ENCODE data around the gene POC1A. TPM values are rescaled to one million over a fixed set of nuclear protein-coding genes. Genes with fewer than 3 reads are reported as not detected.

POC1A gene
- total and polyA plus RNA-seq, 2 of the 8 experiments (the other 6 are each of a cell fraction or from before 2014, with no cell fraction given), result 35.7 to 39.2 TPM

- CTCF ChIA-PET (ENCODE audit: partially characterized antibody), result interaction anchor here (0.6 to 6.0 kb wide), 39 partner anchors 9 to 1232 kb away, joined by 3 to 132 read pairs (median 6); partner anchors contain the start of gene DUSP7
- Histone ChIP-seq H3K56ac (replicated peaks; ENCODE audit: insufficient read length, low read depth, low read length) (no peak overlapping the region), H3K23me2 (ENCODE audit: low read depth, low read length) (no peaks in the 10 kb centered on the region), H3K23ac (ENCODE audit: insufficient read length) (no peak overlapping the region), H3K9ac (replicated peaks in 1 of 4; ENCODE audit: extremely low read depth in 1 of 4, low read depth in 3 of 4, low read length in 3 of 4) (no peak overlapping the region), H3K4me1 (replicated peaks in 1 of 4; ENCODE audit: control insufficient read depth in 3 of 4, insufficient read depth in 4 of 4, low read length in 3 of 4) (no peaks in the 10 kb centered on the region), H2AFZ (ENCODE audit: low read length) (no peak overlapping the region), H4K20me1 (replicated peaks in 1 of 2; ENCODE audit: control insufficient read depth in 1 of 2, insufficient read depth in 2 of 2, low read length in 2 of 2) (peaks cover 0 to 4% of the 10 kb centered on the region in 2 experiments), H3K27ac (ENCODE audit: low read depth, low read length) (no peak overlapping the region), H2AK5ac (ENCODE audit: low read depth, low read length) (no peak overlapping the region), H3K27me3 (replicated peaks in 1 of 4; ENCODE audit: control insufficient read depth in 3 of 4, extremely low read depth in 1 of 4, insufficient read depth in 3 of 4, low read length in 3 of 4) (no peaks in the 10 kb centered on the region), H4K91ac (replicated peaks; ENCODE audit: insufficient read length, low read length) (no peak overlapping the region), H3K4ac (replicated peaks; ENCODE audit: insufficient read length, low read depth, low read length) (no peak overlapping the region), H3K18ac (ENCODE audit: extremely low read depth, low read length) (no peak overlapping the region), H3K79me2 (ENCODE audit: control insufficient read depth in 1 of 2, insufficient read depth in 2 of 2, low read length in 2 of 2) (no peaks in the 10 kb centered on the region), H2BK5ac (ENCODE audit: low read depth, low read length) (no peak overlapping the region), H3K14ac (ENCODE audit: insufficient read length) (no peak overlapping the region), H3K4me3 (ENCODE audit: extremely low read depth in 1 of 4, insufficient read depth in 2 of 4, low read depth in 3 of 4, low read length in 4 of 4) (no peak overlapping the region), H2BK20ac (ENCODE audit: low read length) (no peak overlapping the region), H3K79me1 (ENCODE audit: low read depth, low read length) (no peaks in the 10 kb centered on the region; the same call in 1 of the 2 replicates), H4K5ac (ENCODE audit: insufficient read length, low read depth, low read length) (no peak overlapping the region), H3K4me2 (ENCODE audit: insufficient read depth in 1 of 2, low read depth in 2 of 2, low read length in 2 of 2) (no peak overlapping the region), H4K8ac (ENCODE audit: extremely low read depth, insufficient read depth, low read length) (no peak overlapping the region), H2BK15ac (ENCODE audit: low read length) (no peak overlapping the region), H3K36me3 (ENCODE audit: control insufficient read depth in 2 of 4, insufficient read depth in 4 of 4, low read length in 3 of 4) (peaks cover 9 to 21% (median 15%) of the 10 kb centered on the region in 4 experiments), H3K9me3 (ENCODE audit: insufficient read depth in 2 of 2, low read depth in 1 of 2, low read length in 1 of 2) (no peaks in the 10 kb centered on the region), H2BK12ac (ENCODE audit: low read depth, low read length) (no peak overlapping the region), H2BK120ac (replicated peaks; ENCODE audit: low read depth, low read length) (no peak overlapping the region)
- FAIRE-seq (no peak), DNase-seq (ENCODE audit: low read depth in 1 of 2, low spot score in 2 of 2) (no peak)
- POLR2A ChIA-PET (ENCODE audit: partially characterized antibody), result interaction anchor here (1.5 to 1.9 kb wide), 3 partner anchors 14 to 127 kb away, joined by 3 to 5 read pairs (median 4); partner anchors contain the start of genes DUSP7 and RPL29
- 95% methylated on average over 7 of the region's 7 CpGs; no CpG with 5 or more reads in 1 of the 2 experiments for WGBS, 2 experiments (ENCODE audit: extremely low coverage in 1 of 2, insufficient coverage in 1 of 2, insufficient read length in 1 of 2, insufficient replicate concordance in 2 of 2, low coverage in 1 of 2, low lambda C conversion rate in 2 of 2, missing lambda C conversion rate in 1 of 2)
- TF ChIP-seq JUN (IDR thresholded peaks at IDR 0.05; ENCODE audit: low read depth, low read length) (no peak), BRCA1 (IDR thresholded peaks at IDR 0.05; ENCODE audit: low read depth, low read length) (no peak), FOSL1 (IDR thresholded peaks at IDR 0.05; ENCODE audit: insufficient read depth, low read depth, low read length) (no peak), POLR2AphosphoS5 (IDR thresholded peaks at IDR 0.05; ENCODE audit: low read depth, low read length) (no peak), TAF7 (optimal IDR thresholded peaks at IDR 0.05; ENCODE audit: borderline replicate concordance, low read depth, low read length) (no peak), CBX5 (IDR thresholded peaks at IDR 0.05; ENCODE audit: low read depth, low read length) (no peak), BCL11A (IDR thresholded peaks at IDR 0.05; ENCODE audit: low read depth in 2 of 2, low read length in 2 of 2) (no peak), GTF2F1 (IDR thresholded peaks at IDR 0.05; ENCODE audit: borderline replicate concordance, low read depth, low read length) (no peak), TEAD4 (IDR thresholded peaks at IDR 0.05; ENCODE audit: low read depth, low read length) (no peak), NANOG (IDR thresholded peaks at IDR 0.05; ENCODE audit: insufficient read depth, low read depth, low read length, poor library complexity, severe bottlenecking) (no peak)
Observed at GRCh38 chr3:52122491-52122890, 31.7 kb downstream of the POC1A start.

Measured in H1 (cell line).